Lung (tissue), 12 donors: Measurements from ENCODE around the gene NR6A1. TPM values are rescaled to one million over a fixed set of nuclear protein-coding genes. Genes with fewer than 3 reads are reported as not detected.

Source experiments
- ATAC-seq: fragments of 200-7000 bp; cut with Tn5 transposase; one replicate; pipeline ENCODE4 v1.9.1; 2020; ENCODE audit warnings: moderate number of reproducible peaks; ENCODE audit not compliant: insufficient read depth, low FRiP score
- DNase-seq, 3 donors: peaks; one replicate each; pipeline ENCODE4 v3.0.0-alpha.2; 2013 to 2017
- H3K27ac ChIP-seq, 2 donors: one replicate each; pipeline ENCODE4 v1.5.1; 2013; ENCODE audit warnings: mild to moderate bottlenecking in 2 of 2, moderate library complexity in 2 of 2, control low read depth in 1 of 2, inconsistent platforms in 1 of 2, low read depth in 1 of 2, low read length in 1 of 2
- H3K27me3 ChIP-seq, 3 donors: one replicate each; pipeline ENCODE4 v1.5.1; 2013; ENCODE audit warnings: low read length in 2 of 3; ENCODE audit not compliant: control insufficient read depth in 3 of 3, insufficient read depth in 3 of 3
- H3K36me3 ChIP-seq, 4 donors: one replicate each; pipeline ENCODE4 v1.5.1; 2013; ENCODE audit warnings: low read length in 4 of 4, mild to moderate bottlenecking in 1 of 4, moderate library complexity in 1 of 4; ENCODE audit not compliant: control insufficient read depth in 4 of 4, insufficient read depth in 4 of 4
- H3K4me1 ChIP-seq, 5 donors: one replicate each; pipeline ENCODE4 v1.5.1; 2013; ENCODE audit warnings: low read length in 5 of 5, mild to moderate bottlenecking in 2 of 5, moderate library complexity in 1 of 5; ENCODE audit not compliant: control insufficient read depth in 5 of 5, insufficient read depth in 5 of 5
- H3K4me3 ChIP-seq: one replicate; pipeline ENCODE4 v1.5.1; 2013; ENCODE audit warnings: mild to moderate bottlenecking, control low read depth, moderate library complexity
- H3K9ac ChIP-seq, 2 donors: one replicate each; pipeline ENCODE4 v1.5.1; 2013; ENCODE audit warnings: low read length in 2 of 2, control low read depth in 1 of 2; ENCODE audit not compliant: insufficient read depth in 1 of 2
- H3K9me3 ChIP-seq, 4 donors: one replicate each; pipeline ENCODE4 v1.5.1; 2013; ENCODE audit warnings: low read length in 3 of 4, mild to moderate bottlenecking in 1 of 4, moderate library complexity in 1 of 4; ENCODE audit not compliant: control insufficient read depth in 4 of 4, insufficient read depth in 3 of 4
- CTCF ChIP-seq: IDR thresholded peaks from 2 replicates; pipeline ENCODE4 v1.5.1; 2012; ENCODE audit warnings: mild to moderate bottlenecking; ENCODE audit errors: control extremely low read depth, extremely low read depth
- WGBS, 2 donors: extraction: QIAGEN DNeasy Blood & Tissue Kit; methylation state at CpG; one replicate each; pipeline ENCODE4 v1.1.7; 2013; 5-methylcytosine and 5-hydroxymethylcytosine counted together
- polyA plus RNA-seq, 2 donors: library from polyadenylated mRNA; stranded (reverse); fragments of 200-250 nt; gene quantifications; one replicate each; pipeline ENCODE4 v1.2.1, GENCODE V29; 2013
- total RNA-seq, 2 donors: library from RNA; depleted of rRNA in 1 of 2; stranded (reverse); fragments of >200 nt in 1 of 2; gene quantifications; one replicate each; pipeline ENCODE4 v1.2.1, GENCODE V29; 2014 to 2021
- donor health status: control.
- donor health status: control.
- donor health status: Bipolar disorder and iron deficiency.
- donor health status: healthy.
- donor health status: DM: yes; HTN: yes; CAD: no.

NR6A1 gene
- total and polyA plus RNA-seq, 4 donors: 0.94 to 4.0 (median 2.4) TPM

GRCh38 chr9:124645274-124645673, 125.8 kb downstream of the NR6A1 start:
- DNase-seq: no peak
- ATAC-seq: no peak
- H3K9ac ChIP-seq: no peak overlapping the region
- no peak overlapping the region for H3K4me3 ChIP-seq
- H3K27ac ChIP-seq: no peak overlapping the region
- H3K4me1 ChIP-seq: no peaks in the 10 kb centered on the region
- H3K36me3 ChIP-seq: no peaks in the 10 kb centered on the region
- no peaks in the 10 kb centered on the region for H3K27me3 ChIP-seq
- TF ChIP-seq CTCF: no peak
- no peaks in the 10 kb centered on the region for H3K9me3 ChIP-seq

GRCh38 chr9:124639637-124640036, 131.5 kb downstream of the NR6A1 start:
- ATAC-seq: no peak
- no peak overlapping the region for H3K27ac ChIP-seq
- no peaks in the 10 kb centered on the region for H3K9me3 ChIP-seq
- TF ChIP-seq CTCF: no peak
- no peak for DNase-seq
- H3K4me3 ChIP-seq: no peak overlapping the region
- H3K36me3 ChIP-seq: no peaks in the 10 kb centered on the region
- no peaks in the 10 kb centered on the region for H3K4me1 ChIP-seq
- H3K27me3 ChIP-seq: no peaks in the 10 kb centered on the region
- no peak overlapping the region for H3K9ac ChIP-seq

- Histone ChIP-seq H3K9me3 (no peaks in the 10 kb centered on the region), H3K4me1 (no peaks in the 10 kb centered on the region), H3K27ac (no peak overlapping the region), H3K4me3 (no peak overlapping the region), H3K9ac (no peak overlapping the region), H3K27me3 (no peaks in the 10 kb centered on the region), H3K36me3 (no peaks in the 10 kb centered on the region)
- TF ChIP-seq CTCF: no peak
- WGBS, 2 donors: 92 to 98% methylated on average over 5 of the region's 5 CpGs
- DNase-seq: no peak
- no peak for ATAC-seq
These were observed 135.8 kb downstream of the NR6A1 start for GRCh38 chr9:124635285-124635684.

- no peak for TF ChIP-seq CTCF
- ATAC-seq (no peak), DNase-seq (peak in 2 of 3 donors; percentile 12 to 30)
- H3K27ac ChIP-seq: no peak overlapping the region
- no peaks in the 10 kb centered on the region for H3K4me1 ChIP-seq
- H3K4me3 ChIP-seq: no peak overlapping the region
- no peaks in the 10 kb centered on the region for H3K9me3 ChIP-seq
- peak overlapping the region in 1 of 2 donors; percentile 10 for H3K9ac ChIP-seq
- H3K36me3 ChIP-seq: no peaks in the 10 kb centered on the region
- H3K27me3 ChIP-seq: no peaks in the 10 kb centered on the region
- WGBS, 2 donors: 30 to 46% methylated on average over 5 of the region's 5 CpGs
These were observed 139.0 kb downstream of the NR6A1 start for GRCh38 chr9:124632077-124632621.
